Cerebellar nuclear complex (tissue), 1 donor: ENCODE results near the gene FPR1.

ENCODE experiments used
- DNase-seq, 2 experiments: peaks; one replicate each; lab custom pipeline; 2025; lab: John Stamatoyannopoulos, UW

FPR1 gene, protein sequence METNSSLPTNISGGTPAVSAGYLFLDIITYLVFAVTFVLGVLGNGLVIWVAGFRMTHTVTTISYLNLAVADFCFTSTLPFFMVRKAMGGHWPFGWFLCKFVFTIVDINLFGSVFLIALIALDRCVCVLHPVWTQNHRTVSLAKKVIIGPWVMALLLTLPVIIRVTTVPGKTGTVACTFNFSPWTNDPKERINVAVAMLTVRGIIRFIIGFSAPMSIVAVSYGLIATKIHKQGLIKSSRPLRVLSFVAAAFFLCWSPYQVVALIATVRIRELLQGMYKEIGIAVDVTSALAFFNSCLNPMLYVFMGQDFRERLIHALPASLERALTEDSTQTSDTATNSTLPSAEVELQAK

DNA sequence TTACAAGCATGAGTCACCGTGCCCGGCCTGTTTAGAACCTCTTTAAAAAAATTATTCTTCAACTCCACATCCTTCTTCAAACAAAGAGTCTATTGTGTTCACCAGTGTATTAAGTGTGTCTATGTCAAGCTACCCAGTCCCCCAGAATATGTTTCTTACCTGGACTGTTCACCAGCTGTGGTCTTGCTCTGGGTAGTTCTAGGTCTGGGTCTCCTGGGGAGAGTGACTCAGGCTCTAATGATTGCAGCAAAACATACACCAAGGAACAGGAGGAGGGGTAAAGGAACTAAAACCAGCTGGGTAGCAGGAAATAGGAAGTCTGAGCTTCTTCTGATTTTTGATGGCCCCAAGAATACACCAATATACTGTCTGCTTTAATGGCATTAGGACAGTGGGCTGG is at the start of gene FPR1:
FPR1 (minus strand) TSS at position 224 of the 400 bp plus-strand sequence. CDS start 4,884 bp downstream, outside the sequence.
- no peak for DNase-seq

DNA sequence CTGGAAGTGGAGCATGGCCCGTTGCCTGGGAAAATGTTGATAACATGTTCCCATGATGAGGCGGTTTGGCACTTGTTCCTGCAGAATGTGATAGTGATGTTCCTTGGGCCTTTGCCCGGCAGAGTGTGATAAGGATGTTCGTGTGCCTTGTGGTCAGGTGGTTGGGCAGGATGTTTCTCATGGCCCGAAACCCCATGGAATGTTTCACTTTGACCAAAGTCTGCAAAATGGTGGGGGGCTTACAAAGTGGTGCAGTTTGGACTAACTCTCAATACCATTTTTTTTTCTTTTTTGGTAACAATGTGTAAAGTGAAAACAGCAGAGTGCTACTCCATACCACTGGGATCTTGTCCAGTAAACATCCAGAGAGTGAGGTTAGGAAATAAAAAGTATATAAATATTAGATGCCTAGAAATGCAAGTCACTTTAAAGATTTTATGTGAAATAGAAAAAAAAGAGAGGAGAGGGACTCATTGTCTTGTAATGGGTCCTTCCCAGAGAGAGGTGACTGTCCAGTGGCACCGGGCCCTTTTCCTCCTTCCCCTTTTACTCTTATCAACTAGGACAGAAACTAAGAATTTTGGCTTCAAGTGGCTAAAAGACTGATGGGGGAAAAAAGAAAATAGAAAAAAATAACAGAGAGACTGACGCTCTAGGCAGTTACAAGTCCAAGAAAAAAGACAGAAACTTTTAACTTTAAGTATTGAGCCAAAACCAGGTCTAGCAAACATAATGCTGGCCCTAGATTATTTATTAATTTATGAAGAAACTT is 49.0 kb upstream of the FPR1 start:
- no peak for DNase-seq

DNA sequence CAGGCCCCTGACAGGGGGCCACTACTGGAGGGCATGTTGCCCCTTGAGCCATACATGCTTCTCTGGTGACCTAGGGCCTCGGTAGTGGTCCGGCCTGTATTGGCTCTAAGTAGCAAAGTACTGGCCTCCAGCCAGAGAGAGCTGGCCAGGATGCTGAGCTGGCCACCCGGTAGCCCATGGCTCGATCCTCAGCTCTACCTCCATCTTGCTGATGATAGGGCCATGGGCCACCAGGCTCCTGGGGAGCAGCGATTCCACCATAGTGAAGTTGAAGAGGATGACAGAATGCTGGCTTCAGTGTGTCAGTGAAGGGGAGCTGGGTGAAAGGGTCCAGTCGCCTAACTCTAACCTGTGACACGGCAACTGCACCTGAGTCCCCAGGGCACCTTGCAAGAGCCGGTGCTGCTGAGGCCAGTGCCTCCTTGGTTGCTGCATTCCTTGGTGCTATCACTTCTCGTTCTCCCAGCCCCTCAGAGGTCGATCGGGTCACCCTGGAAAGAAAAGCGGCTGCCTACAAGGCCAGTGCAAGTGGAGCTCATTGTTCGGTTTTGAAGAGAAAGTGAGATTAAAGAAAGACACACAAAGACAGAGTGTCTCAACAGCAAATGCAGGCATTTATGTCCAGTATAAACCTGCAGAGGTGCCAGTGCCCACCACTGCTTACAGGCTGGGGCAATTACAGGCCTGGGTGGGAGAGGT is 48.2 kb upstream of the FPR1 start:
- DNase-seq, result no peak

DNA sequence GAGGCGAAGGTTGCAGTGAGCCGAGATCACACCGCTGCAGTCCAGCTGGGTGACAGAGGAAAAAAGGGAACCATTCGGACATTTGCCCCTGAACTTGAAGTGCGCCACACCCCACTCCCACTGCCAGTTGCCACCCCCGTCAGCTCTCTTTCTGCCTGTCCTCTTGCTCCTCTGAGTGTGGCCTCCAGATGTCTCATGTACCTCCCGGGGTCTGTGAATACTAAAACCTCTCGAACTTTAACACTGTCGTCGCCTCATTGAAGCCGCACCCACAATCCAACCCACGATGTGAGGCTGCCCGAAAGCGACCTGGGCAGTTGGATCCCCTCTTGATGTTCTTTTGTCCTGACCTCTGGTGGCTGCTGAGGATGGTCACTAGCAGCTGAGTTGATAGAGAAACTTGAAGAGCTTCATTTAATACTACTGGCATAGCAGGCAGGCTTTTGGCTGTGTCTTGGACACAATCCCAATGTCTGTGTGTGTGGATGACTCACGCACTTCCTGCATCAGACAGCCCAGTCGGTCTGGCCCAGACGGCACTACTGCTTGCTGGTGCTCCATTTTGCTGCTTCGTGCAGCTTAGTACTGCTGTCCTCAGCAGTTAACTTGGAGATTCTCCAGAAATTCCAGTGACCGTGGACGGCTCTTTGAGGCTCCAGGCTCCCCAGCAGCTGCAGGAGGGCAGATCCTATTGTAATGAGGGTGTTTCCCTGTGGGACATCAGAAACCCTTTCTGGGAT is 47.5 kb upstream of the FPR1 start:
- no peak for DNase-seq

DNA sequence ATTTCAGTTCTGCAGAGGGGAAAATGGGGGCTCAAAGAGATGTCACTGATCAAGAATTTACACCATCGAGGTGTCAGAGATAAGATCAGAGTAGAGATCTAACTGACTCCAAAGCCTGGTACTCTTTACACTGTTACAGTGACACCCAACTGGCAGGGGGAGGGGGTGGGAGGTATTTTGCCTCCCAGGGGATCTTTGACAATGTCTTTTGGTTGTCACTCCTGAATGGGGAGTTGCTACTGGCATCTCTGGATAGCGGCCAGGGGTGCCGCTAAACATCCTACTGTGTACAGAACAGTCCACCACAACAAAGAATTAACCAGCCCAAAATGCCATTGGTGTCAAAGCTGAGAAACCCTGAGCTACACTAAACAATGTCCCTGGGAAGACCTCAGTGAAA is 46.4 kb upstream of the FPR1 start:
- no peak for DNase-seq

DNA sequence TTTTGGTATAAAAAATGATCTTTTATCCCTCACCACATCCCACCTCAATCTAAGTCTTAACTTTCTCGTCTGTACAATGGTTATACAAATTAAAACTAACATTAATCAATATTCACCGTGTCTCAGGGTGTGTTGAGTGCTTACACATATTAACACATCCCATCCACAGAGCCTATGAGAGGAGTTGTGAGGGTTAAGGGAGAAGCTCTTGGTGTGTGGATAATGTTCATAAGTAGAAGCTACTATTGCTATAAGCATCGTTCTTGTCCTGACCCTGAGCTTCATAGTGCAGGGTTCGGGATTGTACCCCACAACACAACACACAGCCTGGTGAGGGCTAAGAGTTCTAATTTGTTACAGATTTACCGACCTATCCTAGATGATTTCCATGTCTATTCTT is 45.8 kb upstream of the FPR1 start:
- no peak for DNase-seq

DNA sequence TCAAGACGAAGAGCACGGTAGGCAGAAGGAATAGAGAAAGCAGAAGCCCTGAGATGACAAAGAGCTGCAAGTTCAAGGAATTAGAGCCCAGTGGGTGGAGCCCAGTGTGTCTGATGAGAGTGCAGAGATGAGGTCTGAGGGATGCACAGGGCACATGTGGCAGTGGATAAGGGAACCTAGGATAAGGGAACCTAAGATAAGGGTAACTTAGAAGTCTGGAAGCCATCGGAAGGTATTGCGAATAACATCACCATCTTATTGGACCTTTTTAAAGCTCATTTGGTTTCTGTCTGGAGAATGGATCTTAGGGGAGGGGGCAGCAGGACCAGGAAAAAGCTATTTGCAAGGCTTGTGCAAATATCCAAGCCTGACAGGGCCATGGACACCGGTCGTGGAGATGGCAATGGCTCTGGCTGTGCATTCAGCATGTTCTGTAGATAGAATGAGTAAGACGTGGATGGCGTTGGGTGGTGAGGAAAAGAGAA is 44.6 kb upstream of the FPR1 start:
- DNase-seq, result no peak

DNA sequence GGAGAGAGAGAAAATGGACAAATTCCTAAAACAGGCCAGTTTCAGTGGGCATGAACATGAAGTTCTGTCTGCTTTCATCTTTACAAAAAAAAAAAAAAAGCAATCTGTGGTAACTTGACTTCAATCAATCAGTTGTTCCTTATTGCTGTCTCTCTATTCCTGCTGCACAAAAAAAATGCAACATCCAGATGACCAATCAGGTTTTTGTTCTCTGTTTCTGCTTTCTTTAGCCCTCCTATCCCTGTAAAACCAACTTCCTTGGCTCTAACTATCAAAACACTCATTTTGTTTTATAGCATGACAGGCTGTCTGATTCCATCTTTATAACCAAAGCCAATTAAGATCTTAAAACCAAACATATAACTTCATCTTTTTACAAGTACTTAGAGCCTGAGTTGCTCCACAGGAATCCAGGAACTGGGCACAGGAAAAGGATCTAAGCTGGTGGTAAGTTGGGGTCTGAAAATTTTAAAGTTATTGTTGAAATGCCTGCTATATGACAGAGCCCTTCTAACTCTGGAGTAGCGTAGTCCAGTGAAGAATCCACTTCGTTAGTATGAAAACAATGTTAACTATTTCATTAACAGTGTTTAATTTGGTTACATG is 43.3 kb upstream of the FPR1 start, which contains the start of gene FPR3:
FPR3 (plus strand) TSS at position 273 of the 606 bp plus-strand sequence. CDS start 28,592 bp downstream, outside the sequence.
- DNase-seq, result no peak

DNA sequence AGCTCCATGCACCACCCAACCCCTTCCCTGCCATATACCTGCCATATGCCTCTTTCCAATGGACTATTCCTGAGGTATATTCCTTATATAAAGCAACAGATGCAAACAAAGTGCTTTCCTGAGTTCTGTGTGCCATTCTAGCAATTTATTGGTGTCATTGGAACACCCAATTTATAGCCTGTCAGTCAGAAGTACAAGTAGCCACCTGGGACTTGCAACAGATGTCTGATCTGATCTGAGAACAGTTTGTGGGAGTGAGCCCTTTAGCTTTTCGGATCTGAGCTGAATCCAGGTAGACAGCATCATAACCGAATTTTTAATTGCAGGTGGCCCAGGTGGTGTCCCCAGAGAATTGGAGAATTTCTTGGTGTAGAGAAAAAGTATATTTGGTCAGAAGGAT is 42.3 kb upstream of the FPR1 start:
- no peak for DNase-seq

DNA sequence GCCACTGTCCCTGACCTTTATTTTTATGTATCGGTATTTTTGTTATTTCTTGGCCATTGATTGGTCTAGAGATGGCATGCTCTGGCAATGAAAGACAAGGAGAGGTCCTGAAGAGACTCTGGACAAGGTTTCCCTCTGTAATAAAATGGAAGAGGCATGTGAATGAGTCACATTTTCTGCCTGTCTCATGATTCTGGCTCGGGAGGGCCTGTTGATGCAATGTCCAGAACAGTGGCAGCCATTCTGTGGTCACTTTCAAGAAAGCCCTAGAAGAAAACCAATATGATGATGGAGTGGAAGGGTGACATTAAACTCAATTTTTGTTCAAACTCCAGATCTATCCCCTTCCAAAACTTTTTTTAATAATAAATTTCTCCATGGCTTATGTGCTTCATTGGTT is 41.3 kb upstream of the FPR1 start:
- no peak for DNase-seq

DNA sequence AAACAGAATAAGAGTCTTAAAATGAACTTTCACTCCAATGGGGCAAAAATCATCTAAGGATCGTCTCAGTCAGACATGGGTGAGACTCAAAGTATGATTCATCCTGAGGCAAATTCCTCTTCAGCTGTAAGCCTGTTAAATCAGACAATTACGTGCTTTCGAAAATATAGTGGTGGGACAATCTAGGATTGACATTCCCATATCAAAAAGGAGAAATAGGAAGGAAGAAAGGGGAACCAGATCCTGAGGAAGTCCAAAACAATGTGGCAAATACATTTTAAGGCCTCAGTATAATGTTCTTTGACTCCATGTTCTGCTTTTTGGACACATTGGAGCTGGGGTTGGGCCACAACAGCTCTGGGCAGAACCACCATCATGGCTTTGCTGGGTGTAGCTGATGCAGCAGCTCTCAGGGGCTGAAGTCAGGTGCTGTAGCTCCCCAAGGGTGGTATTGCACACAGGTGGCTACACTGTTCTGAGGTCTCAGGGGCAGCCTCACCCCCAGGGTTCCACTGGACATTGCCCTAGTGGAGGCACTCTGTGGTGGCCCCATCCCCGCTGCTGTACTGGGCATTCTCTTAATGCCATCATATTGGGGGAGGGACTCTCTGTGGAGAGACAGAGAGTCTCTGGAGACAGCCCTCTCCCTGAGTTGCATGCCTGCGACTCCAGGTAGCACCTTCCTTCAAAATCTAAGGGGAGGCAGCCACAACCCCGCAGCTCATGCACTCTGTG is 37.5 kb upstream of the FPR1 start:
- no peak for DNase-seq

DNA sequence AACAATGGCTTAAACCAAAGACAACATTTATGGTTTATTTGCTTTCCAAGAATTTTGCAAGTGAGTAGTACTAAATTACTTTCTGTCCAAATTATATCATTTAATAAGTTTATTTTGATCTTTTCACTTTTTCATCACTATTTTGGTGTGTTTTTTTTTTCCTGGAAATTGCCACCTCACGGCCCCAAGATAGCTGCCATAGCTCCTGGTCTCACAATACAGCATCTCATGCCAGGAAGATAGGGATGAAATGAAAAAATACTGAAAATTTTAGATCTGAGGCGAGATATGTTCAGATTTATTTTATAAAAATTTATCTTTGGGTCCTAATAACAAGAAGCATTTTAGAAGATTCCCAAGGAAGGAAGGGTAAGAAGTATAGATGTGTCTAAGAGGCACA is 36.4 kb upstream of the FPR1 start:
- no peak for DNase-seq

DNA sequence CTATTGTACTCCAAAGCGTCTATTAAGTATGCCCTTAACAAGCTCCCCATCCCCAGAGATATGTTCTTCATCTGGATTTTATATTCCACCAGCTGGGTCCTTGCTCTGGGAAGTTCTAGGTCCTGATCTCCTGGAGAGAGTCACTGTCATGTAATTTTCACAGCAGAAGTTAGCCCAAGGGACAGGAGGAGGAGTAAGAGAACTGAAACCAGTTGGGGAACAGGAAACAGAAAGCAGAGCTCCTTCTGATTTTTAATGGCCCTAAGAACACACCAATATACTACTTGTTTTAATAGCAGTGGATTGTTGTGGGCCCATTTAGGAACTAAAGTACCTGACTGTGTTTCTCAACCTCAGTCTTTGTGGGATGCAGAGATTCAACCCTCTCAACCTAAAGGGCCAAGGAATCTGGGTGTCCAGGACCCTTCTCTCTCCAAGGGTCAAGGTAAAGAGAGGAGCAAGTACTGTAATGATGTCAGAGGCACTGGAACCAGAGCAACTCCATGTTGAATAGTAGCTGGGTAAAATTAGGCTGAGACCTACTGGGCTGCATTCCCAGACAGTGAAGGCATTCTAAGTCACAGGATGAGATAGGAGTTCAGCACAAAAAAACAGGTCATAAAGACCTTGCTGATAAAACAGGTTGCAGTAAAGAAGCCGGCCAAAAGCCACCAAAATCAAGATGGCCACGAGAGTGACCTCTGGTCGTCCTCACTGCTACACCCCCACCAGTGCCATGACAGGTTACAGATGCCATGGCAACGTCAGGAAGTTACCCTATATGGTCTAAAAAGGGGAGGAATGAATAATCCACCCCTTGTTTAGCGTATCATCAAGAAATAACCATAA is 35.2 kb upstream of the FPR1 start:
- DNase-seq, result no peak

DNA sequence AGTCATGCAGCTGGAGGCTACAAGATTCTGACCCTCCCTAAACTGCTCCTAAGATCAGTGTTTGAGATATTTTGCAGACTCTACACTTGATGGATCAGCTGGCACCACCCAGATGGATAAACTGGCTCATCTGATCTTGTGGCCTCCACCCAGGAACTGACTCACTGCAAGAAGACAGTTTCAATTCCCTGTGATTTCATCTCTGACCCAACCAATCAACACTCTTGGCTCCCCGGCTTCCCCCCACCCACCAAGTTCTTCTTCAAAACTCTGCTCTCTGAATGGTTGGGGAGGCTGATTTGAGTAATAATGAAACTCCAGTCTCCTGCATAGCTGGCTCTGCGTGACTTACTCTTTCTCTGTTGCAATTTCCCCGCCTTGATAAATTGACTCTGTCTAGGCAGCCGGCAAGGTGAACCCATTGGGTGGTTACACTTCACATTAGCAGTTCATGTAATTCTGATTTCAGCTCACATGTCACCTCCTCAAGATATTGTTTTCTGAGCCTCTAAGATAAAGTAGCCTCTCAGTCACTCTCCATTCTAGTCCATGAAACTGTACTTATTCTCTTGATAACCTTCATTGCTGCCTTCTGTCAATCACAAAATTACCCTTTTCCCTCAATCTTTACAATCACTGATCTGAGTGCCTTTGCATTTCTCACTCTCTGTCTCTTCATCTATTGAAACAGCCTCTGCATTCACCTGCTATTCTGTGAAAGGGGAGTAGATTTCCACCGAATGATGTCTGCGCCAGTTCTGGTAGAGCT is 33.4 kb upstream of the FPR1 start:
- no peak for DNase-seq

DNA sequence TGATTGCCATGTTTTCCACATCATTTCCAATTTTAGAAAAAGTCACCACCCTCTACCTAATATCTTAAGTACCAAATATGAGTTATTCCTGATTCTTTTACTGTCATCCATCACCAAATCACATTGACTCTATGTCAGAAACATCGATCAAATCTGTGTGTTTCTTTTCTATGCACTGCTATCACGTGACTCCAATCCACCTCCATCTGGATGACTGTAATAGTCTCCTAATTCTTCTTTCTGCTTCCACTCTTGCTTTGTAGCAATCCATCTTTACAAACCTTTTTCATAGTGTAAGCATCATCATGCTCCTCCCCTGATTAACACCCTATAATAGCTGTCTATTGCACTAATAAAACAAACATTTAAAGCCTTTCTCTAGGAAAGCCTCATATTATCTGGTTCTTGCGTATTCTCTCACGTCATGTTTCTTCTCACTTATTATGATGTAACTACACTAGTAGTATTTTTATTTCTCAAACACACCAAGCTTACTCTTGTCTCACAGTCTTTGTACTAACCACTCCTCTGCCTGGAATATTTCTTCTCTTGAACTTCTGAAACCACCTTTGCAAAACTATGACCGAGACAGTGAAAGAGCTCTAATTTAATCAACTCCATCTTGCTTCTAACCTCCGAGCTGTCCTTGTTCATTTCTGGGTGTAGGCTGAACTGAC is 32.6 kb upstream of the FPR1 start:
- DNase-seq, result no peak

DNA sequence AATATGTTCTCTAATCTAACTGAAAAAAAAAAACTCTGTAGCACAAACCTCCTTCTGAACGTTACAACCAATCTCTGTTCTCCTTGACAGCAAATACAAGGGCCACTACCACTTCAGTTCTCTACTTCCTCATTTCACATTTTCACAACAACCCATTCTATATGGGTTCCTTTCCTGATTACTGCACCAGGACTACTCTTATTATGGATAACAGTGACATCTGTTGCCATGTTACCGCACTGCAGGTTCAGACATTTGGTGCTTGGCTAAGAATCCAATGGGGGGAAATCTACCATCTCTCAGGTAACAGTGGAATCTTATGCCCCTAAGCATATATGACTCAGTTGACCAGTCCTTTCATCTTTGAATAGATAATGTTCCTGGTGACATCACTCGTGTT is 31.7 kb upstream of the FPR1 start:
- no peak for DNase-seq

DNA sequence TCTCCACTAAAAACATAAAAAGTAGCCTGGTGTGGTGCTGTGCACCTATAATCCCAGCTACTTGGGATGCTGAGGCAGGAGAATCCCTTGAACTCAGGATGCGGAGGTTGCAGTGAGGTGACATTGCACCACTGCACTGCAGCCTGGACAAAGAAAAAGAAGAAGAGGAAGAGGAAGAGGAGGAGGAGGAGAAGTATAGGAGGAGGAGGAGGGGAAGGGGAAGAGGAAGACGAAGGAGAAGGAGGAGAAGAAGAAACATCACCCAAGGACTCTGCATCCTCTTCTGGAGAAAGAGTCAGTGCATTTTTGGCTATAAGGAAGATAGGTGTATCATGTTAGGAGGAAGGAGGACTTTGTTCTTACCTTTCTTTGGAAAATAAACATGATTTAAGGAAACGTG is 30.3 kb upstream of the FPR1 start:
- DNase-seq, result no peak

DNA sequence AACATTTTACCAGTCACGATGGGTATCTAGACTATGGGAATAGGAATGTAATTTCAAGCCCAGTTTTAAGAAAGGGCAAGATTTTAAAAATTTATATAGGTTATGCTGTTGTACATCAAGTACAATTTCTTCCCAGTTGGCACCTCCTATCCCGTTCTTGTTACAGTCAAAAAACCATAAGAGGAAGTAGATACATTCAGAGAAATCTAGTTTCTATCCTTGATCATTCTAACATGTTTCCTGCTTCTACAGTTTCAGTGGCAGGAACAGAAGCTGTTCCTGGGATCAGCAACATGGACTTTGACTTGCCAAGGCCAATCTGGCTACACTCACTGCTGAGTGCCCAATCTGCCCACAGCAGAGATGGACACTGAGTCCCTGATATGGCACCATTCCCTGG is 28.6 kb upstream of the FPR1 start:
- DNase-seq, result no peak
